GM12878 (cell line): ENCODE measurements around the gene MPRIP. TPM values are rescaled to one million over a fixed set of nuclear protein-coding genes. Genes with fewer than 3 reads are reported as not detected.

Source experiments
- CHD2 ChIP-seq: IDR thresholded peaks from 2 replicates; pipeline ENCODE4 v1.6.1; 2011; ENCODE audit warnings: low read depth, low read length, improper control_type of control experiment, borderline replicate concordance
- CREM ChIP-seq: IDR thresholded peaks from 2 replicates; pipeline ENCODE4 v1.6.1; 2014; ENCODE audit warnings: antibody characterized with exemption, low read depth
- CUX1 ChIP-seq: IDR thresholded peaks from 2 replicates; pipeline ENCODE4 v1.6.1; 2012; ENCODE audit warnings: improper control_type of control experiment, low read depth, low read length; ENCODE audit not compliant: insufficient replicate concordance
- EZH2 ChIP-seq: IDR thresholded peaks from 2 replicates; pipeline ENCODE4 v1.6.1; 2012; ENCODE audit warnings: low read depth, mild to moderate bottlenecking, control low read depth, inconsistent platforms, low read length, borderline replicate concordance; ENCODE audit not compliant: control insufficient read depth
- FOXM1 ChIP-seq: IDR thresholded peaks from 2 replicates; pipeline ENCODE4 v1.6.1; 2012; ENCODE audit warnings: low read depth, mild to moderate bottlenecking, inconsistent platforms, low read length, moderate library complexity
- HDGF ChIP-seq: fragments of 450-650 bp; IDR thresholded peaks from 2 replicates; pipeline ENCODE4 v1.6.1; 2016; ENCODE audit warnings: antibody characterized with exemption
- KLF5 ChIP-seq: fragments of 450-650 bp; IDR thresholded peaks from 2 replicates; pipeline ENCODE4 v1.6.1; 2014; ENCODE audit warnings: mild to moderate bottlenecking; ENCODE audit not compliant: partially characterized antibody
- MTA3 ChIP-seq: IDR thresholded peaks from 2 replicates; pipeline ENCODE4 v1.6.1; 2012; ENCODE audit warnings: low read length, inconsistent platforms, borderline replicate concordance
- RAD21 ChIP-seq: IDR thresholded peaks from 2 replicates; pipeline ENCODE4 v1.6.1; 2011; ENCODE audit warnings: mild to moderate bottlenecking, low read depth, low read length, moderate library complexity; ENCODE audit not compliant: insufficient read depth
- polyA plus RNA-seq, 11 experiments: library from polyadenylated mRNA; depleted of rRNA in 4 of 11; unstranded in 6 of 11; stranded (reverse) in 5 of 11; fragments of >200 nt; fragmentation: Nextera tagmentation in 4 of 11; fragmentation: Illumina TruSeq in 1 of 11; extraction: Ambion mirVana in 4 of 11; extraction: Trizol in 1 of 11; gene quantifications; 1 replicate in 1 of 11; 2 replicates in 10 of 11; pipeline versions ENCODE4 v1.2.1 to v1.2.3, GENCODE V29; 2011 to 2016; ENCODE audit warnings: inconsistent platforms in 2 of 11, missing spikeins in 2 of 11, low read depth in 1 of 11
- total RNA-seq, 4 experiments: library from RNA; depleted of rRNA in 3 of 4; stranded (reverse); fragments of >200 nt in 3 of 4; fragmentation: Illumina TruSeq in 1 of 4; extraction: Trizol in 1 of 4; gene quantifications; 2 replicates each; pipeline versions ENCODE4 v1.2.1 to v1.2.3, GENCODE V29; 2013 to 2021
- TF ChIP-seq, protein P1 (sequence below): fragments of 450-650 bp; conservative IDR thresholded peaks from 2 replicates; pipeline ENCODE4 v1.6.1; 2017; ENCODE audit warnings: mild to moderate bottlenecking, moderate library complexity
- TF ChIP-seq, protein P2 (sequence below): IDR thresholded peaks from 2 replicates; pipeline ENCODE4 v1.6.1; 2012; ENCODE audit warnings: low read depth, low read length, improper control_type of control experiment

The MPRIP gene
- total and polyA plus RNA-seq, 10 of the 15 experiments (the other 5 are each of a cell fraction or from before 2014, with no cell fraction given): 16.5 to 168 (median 71.7) TPM

GRCh38 chr17:17154556-17154955 is 112.3 kb downstream of the MPRIP start (continued):
- TF ChIP-seq CREM (no peak), CHD2 (no peak), HDGF (no peak), FOXM1 (no peak), MTA3 (no peak), KLF5 (no peak), CUX1 (no peak), RAD21 (no peak), EZH2 (no peak)
- TF ChIP-seq, protein P1, sequence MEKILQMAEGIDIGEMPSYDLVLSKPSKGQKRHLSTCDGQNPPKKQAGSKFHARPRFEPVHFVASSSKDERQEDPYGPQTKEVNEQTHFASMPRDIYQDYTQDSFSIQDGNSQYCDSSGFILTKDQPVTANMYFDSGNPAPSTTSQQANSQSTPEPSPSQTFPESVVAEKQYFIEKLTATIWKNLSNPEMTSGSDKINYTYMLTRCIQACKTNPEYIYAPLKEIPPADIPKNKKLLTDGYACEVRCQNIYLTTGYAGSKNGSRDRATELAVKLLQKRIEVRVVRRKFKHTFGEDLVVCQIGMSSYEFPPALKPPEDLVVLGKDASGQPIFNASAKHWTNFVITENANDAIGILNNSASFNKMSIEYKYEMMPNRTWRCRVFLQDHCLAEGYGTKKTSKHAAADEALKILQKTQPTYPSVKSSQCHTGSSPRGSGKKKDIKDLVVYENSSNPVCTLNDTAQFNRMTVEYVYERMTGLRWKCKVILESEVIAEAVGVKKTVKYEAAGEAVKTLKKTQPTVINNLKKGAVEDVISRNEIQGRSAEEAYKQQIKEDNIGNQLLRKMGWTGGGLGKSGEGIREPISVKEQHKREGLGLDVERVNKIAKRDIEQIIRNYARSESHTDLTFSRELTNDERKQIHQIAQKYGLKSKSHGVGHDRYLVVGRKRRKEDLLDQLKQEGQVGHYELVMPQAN: no peak
- TF ChIP-seq, protein P2, sequence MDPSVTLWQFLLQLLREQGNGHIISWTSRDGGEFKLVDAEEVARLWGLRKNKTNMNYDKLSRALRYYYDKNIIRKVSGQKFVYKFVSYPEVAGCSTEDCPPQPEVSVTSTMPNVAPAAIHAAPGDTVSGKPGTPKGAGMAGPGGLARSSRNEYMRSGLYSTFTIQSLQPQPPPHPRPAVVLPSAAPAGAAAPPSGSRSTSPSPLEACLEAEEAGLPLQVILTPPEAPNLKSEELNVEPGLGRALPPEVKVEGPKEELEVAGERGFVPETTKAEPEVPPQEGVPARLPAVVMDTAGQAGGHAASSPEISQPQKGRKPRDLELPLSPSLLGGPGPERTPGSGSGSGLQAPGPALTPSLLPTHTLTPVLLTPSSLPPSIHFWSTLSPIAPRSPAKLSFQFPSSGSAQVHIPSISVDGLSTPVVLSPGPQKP: no peak
